Measurements from ENCODE around the gene PTRHD1. TPM values are rescaled to one million over a fixed set of nuclear protein-coding genes. Genes with fewer than 3 reads are reported as not detected.
"Not testable (repeated sequence)": the region's sequence is repeated elsewhere in the genome, so short reads cannot be mapped to it uniquely, and the experiment has no call there.

PTRHD1 gene
- total RNA-seq, 4 donors from 2014 or later = 22.9 to 53.3 (median 31.6) TPM

GRCh38 chr2:24839729-24840128, 46.5 kb upstream of the PTRHD1 start:
- Histone ChIP-seq H3K27me3 (no peaks in the 10 kb centered on the region), H3K4me3 (no peak overlapping the region), H3K4me1 (no peaks in the 10 kb centered on the region), H3K27ac (no peak overlapping the region), H3K36me3 (peaks cover 61% of the 10 kb centered on the region), H3K9me3 (no peaks in the 10 kb centered on the region)
- DNase-seq (ENCODE audit: low spot score in 2 of 2) = no peak
- 97% methylated on average over 13 of the region's 15 CpGs for WGBS
- TF ChIP-seq EP300 (IDR thresholded peaks at IDR 0.05) = no peak

- Histone ChIP-seq H3K27me3 (no peaks in the 10 kb centered on the region), H3K9me3 (no peaks in the 10 kb centered on the region), H3K27ac (no peak overlapping the region), H3K4me3 (no peak overlapping the region), H3K4me1 (no peaks in the 10 kb centered on the region), H3K36me3 (peaks cover 72% of the 10 kb centered on the region)
- no peak for DNase-seq (ENCODE audit: low spot score in 2 of 2)
- TF ChIP-seq CTCF (IDR thresholded peaks at IDR 0.05) = no peak
- TF ChIP-seq POLR2A (IDR thresholded peaks at IDR 0.05) = no peak
- 90% methylated on average over 10 of the region's 18 CpGs for WGBS
Measured at GRCh38 chr2:24838541-24838940, 45.4 kb upstream of the PTRHD1 start.

DNA sequence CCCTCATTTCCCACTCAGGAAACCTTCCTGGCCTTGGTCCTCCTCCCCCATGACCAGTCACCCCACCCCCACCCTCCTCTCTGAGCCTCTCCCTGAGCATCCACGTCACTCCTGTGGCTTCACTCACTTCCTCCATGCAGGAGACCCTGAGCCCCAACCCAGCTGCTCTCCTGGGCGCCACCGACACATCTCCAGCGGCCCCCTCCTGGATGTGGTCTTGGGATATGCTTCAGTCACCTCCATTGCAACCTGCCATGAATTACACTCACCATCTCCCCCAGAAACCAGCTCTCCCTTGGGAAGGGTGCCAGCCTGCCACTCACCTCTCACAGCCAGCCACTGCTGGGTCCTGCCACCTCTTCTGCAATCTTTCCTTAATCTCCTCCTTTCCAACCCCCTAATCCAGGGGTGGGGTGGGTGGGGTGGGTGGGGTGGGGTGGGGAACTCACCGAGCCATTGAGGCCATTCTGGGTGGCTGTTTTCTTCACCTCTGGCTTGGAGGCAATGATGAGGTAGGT, 44.9 kb upstream of the PTRHD1 start:
- DNase-seq (ENCODE audit: low spot score in 2 of 2) = no peak
- H3K36me3 ChIP-seq = peaks cover 76% of the 10 kb centered on the region
- no peaks in the 10 kb centered on the region for H3K9me3 ChIP-seq
- H3K27ac ChIP-seq = no peak overlapping the region
- 94% methylated on average over 4 of the region's 5 CpGs for WGBS
- TF ChIP-seq POLR2A (IDR thresholded peaks at IDR 0.05) = no peak
- no peaks in the 10 kb centered on the region for H3K4me1 ChIP-seq
- no peak overlapping the region for H3K4me3 ChIP-seq
- H3K27me3 ChIP-seq = no peaks in the 10 kb centered on the region

GRCh38 chr2:24836706-24837105, 43.5 kb upstream of the PTRHD1 start:
- WGBS = 95% methylated on average over 8 of the region's 9 CpGs
- no peak overlapping the region for H3K27ac ChIP-seq
- no peaks in the 10 kb centered on the region for H3K4me1 ChIP-seq

DNA sequence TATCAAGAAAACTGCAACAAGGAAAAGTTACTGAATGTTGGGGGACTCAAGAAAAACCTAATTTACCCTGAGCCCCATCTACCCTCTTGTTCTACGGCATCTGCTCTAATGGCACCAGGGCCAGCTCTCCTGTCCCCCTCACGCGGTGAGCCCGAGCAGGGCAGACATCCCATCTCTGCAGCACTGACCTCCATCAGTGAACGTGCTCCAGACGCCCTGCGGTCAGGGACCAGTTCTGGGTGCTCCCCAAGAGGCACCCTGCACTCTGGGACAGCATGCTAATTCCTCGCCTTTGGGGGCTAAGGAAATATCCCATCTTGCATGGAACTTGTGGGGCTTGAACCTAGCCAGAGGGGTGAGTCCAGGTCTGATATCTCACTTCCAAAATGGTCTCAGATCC, 43.0 kb upstream of the PTRHD1 start:
- no peaks in the 10 kb centered on the region for H3K9me3 ChIP-seq
- TF ChIP-seq POLR2A (IDR thresholded peaks at IDR 0.05) = no peak
- no peak for TF ChIP-seq POLR2AphosphoS5 (IDR thresholded peaks at IDR 0.05)
- no peak for TF ChIP-seq CTCF (IDR thresholded peaks at IDR 0.05)
- no peak for TF ChIP-seq EP300 (IDR thresholded peaks at IDR 0.05)
- no peaks in the 10 kb centered on the region for H3K27me3 ChIP-seq
- no peak for DNase-seq (ENCODE audit: low spot score in 2 of 2)
- WGBS = 99% methylated on average over 7 of the region's 8 CpGs
- H3K36me3 ChIP-seq = peaks cover 67% of the 10 kb centered on the region
- no peak overlapping the region for H3K27ac ChIP-seq
- no peaks in the 10 kb centered on the region for H3K4me1 ChIP-seq
- H3K4me3 ChIP-seq = no peak overlapping the region

More at GRCh38 chr2:24836706-24837105, 43.5 kb upstream of the PTRHD1 start:
- H3K27me3 ChIP-seq = no peaks in the 10 kb centered on the region
- H3K36me3 ChIP-seq = peaks cover 67% of the 10 kb centered on the region
- H3K9me3 ChIP-seq = no peaks in the 10 kb centered on the region
- no peak for DNase-seq (ENCODE audit: low spot score in 2 of 2)
- H3K4me3 ChIP-seq = no peak overlapping the region
- TF ChIP-seq POLR2AphosphoS5 (IDR thresholded peaks at IDR 0.05) (no peak), EP300 (IDR thresholded peaks at IDR 0.05) (no peak)

DNA sequence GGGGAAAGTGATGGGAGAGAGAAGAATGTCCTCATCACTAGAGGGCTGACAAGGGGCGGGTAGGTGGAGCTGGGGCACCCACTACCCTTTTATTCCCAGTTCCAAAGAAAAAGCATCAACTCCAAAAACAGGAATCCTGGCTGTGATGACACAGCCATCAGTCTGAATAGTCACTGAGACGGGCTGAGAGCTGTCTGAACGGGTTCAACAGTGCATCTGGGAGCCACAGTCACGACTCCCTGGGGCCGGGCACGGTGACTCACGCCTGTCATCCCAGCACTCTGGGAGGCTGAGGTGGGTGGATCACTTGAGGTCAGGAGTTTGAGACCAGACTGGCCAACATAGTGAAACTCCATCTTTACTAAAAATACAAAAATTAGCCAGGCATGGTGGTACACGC, 42.2 kb upstream of the PTRHD1 start:
- not testable (repeated sequence) for H3K4me3 ChIP-seq; H3K27ac ChIP-seq; H3K9me3 ChIP-seq; H3K27me3 ChIP-seq; H3K4me1 ChIP-seq; DNase-seq (ENCODE audit: low spot score in 2 of 2)
- H3K36me3 ChIP-seq = peaks cover 67% of the 10 kb centered on the region
- 64% methylated on average over 8 of the region's 8 CpGs for WGBS

DNA sequence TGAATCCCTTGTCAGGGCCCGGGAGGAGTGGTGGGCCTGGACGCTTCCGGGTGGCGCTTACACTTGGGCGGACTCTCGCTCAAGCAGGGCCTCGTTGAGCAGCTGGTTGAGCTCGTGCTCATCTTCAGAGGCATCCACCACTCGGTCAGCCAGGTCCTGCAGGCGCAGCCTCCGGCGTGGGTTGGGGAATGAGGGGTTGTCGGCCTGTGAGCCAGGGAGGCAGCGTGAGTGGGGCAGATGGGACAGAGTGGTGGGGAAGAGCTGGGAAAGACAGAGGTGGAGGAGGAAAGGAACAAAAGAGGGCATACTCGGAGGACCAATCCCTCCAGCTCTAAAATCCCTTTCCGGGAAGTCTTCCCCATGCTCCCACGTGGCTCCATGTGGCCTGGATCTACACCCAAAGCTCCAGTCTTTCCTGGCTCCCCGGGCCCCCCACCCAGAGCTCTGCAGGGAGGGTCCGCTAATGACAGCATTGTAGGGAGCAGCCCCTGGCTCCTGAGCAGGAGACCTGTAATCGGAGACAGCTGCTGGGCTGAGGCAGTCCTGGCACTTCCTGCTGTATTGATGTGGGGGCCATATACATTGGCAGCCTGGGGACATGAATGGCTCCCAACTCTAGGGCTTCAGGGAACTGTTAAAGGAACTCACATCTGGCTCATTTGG, 41.7 kb upstream of the PTRHD1 start:
- no peak for TF ChIP-seq CTCF (IDR thresholded peaks at IDR 0.05)
- no peak for TF ChIP-seq EP300 (IDR thresholded peaks at IDR 0.05)
- TF ChIP-seq POLR2AphosphoS5 (IDR thresholded peaks at IDR 0.05) = no peak
- TF ChIP-seq POLR2A (IDR thresholded peaks at IDR 0.05) = no peak
- no peak overlapping the region for H3K27ac ChIP-seq
- no peak for DNase-seq (ENCODE audit: low spot score in 2 of 2)
- H3K4me3 ChIP-seq = no peak overlapping the region
- no peaks in the 10 kb centered on the region for H3K4me1 ChIP-seq
- H3K9me3 ChIP-seq = no peaks in the 10 kb centered on the region
- WGBS = 95% methylated on average over 19 of the region's 20 CpGs
- H3K36me3 ChIP-seq = peaks cover 68% of the 10 kb centered on the region
- H3K27me3 ChIP-seq = no peaks in the 10 kb centered on the region
